Fibroblast of skin of right quadriceps (primary cell): ENCODE data around the gene TRPM5.

Experiments
- DNase-seq: peaks from one replicate; pipeline ENCODE4 v3.0.0-alpha.2; 2013

The TRPM5 gene

DNA sequence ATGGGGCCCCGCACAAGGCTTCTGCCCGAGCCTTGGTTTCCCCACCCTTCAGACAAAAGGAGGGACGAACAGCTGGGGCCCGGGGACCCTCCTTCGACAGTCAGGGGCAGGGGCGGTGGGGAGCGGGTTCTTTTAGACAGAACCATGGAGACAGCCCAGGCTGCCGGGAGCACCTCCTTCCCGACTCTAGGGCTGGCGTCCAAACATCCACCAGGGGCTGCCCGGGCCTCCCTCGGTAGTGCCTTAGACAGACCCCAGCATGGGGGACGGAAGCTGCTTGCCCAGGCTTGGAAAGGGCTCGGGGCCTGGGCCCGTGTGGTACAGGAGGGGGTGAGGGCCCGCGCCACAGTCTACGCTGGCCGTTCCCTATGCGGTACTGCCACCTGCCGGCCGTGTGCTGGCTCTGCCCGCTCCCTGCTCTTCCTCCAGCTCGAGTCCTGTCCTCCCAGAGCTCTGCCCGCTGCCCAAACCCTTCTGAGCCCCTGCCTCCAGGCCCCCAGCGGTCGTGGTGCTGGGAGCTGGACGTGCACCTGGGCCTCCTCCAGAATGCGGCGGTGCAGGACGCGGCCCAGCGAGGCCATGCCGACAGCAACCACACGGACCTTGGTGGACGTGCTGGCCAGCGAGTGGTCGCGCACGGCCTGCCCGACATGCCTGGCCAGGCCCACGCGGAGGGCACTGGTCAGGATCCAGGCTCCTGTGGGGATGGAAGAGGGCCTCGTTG is 23.6 kb downstream of the TRPM5 start:
- peak; percentile 57 for DNase-seq

DNA sequence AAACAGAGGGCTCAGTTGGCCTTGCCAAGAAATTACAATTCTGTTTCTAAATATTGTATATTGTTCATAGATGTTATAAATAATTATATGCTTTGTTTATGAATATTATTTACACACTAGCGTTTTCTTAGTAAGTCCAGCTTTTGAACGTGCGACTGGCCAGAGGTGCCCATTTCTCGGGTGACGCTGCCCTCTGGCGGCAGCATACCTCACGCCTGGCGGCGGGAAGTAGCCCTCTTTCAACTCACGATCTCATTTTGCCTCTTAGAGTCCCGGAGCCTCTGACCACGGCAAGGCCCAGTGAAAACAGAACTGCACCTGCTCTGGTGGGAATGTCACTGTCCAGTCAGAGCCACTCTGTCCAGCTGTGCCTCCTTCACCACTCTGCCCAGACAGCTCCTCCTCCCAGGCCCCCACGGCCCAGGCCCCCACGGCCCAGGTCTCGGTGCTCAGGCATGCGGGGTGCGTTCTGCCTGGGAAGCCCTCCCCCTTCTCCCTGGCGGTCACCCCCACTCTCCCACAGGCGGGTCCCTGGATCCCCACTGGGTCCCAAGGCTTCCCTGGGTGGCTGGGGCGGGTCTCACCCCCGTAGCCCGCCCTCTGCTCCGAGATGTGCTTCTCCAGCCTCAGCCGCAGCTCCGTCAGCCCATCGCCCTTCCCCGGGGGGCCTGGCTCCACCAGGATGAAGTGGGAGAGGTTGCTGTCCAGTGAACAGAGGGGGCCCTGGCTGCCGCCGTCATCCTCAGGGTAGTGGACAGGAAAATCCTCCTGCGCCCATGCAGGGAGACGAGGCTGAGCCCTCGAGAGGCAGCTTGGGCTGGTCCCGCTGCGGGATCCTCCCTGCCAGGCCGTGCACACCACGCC is 24.4 kb downstream of the TRPM5 start:
- DNase-seq, result peak; percentile 57

DNA sequence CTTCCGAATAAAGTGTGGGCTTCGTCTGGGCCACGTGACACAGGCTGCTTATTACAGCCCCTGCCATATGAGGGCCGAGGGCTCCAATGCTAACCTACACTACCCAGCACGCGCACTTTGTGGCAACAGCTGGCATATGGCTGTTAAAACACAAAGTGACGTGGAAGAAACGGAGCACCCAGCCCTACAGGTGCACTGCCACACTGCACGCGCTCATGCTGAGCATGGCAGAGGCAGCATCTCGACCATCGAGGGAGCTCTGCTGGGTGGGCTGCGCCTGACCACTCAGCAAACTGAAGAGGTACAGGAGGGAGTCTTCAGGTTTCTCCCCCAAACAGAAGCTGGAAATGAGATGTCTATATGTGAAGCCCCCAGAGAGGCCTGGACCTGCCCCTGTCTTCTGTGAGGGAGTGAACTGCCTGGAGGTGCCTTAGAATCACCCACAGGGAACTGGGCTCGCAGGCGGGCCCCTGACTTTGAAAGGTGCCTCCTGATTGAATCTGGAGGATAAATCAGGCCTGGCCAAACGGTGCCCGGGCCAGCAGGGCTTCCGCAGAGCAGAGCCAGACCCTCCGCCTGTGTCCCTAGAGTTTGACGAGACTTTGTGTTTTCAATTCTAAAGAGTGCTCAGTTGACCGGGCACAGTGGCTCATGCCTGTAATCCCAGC is 25.5 kb downstream of the TRPM5 start:
- no peak for DNase-seq

DNA sequence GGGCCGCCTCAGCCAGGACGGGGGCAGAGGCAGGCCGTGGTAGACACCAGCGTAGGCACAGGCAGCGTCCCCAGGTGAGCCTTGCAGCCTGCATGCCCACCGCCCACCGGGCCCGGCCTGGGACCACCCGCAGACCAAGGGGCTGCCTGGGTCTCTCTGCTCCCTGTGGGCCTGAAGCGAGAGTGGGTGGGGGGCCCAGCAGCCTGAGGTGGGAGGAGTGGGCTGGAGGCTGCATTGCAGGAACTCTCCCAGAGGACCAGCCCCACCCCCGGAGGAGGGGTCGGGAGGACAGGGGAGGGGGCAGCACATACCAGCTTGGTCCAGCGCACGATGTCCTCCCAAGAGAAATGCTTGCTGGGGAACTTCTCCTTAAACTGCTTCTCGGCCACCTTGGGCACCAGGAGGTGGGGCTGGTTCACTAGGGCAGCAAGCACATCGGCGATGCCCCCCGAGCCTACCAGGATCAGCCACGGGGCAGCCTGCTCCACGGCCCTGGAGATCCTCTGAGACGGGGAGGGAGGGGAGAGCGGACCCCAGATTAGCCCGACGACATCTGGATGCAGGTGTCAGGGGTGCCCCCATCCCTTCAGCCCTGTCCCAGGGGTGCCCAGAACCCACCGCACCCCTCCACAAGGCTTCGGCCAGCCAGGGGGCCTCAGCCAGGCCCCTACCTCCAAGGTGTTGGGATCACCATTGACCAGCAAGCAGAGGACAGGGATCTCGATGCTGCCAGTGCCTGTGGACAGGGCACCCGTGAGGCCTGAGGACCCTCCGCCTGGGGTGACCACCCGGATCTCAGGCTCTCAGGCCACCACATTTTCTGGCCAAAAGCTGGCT is 26.2 kb downstream of the TRPM5 start:
- no peak for DNase-seq

DNA sequence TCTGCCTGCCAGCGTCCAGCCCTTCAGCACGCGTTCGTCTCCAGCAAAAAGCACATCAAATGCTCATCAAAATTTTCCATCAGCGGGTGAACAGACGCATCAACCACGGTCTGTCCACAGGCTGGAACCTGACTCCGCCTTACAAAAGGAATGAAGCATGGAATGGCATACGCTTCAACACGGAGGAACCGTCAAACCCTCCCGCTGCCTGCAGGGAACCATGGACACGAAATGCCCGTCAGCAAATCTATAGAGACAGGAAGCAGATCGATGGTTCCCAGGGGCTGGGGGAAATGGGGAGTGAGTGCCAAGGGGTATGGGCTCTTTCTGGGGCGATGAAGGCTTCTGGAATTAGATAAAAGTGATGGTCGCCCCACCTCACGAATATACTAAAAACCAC is 27.5 kb downstream of the TRPM5 start:
- no peak for DNase-seq

DNA sequence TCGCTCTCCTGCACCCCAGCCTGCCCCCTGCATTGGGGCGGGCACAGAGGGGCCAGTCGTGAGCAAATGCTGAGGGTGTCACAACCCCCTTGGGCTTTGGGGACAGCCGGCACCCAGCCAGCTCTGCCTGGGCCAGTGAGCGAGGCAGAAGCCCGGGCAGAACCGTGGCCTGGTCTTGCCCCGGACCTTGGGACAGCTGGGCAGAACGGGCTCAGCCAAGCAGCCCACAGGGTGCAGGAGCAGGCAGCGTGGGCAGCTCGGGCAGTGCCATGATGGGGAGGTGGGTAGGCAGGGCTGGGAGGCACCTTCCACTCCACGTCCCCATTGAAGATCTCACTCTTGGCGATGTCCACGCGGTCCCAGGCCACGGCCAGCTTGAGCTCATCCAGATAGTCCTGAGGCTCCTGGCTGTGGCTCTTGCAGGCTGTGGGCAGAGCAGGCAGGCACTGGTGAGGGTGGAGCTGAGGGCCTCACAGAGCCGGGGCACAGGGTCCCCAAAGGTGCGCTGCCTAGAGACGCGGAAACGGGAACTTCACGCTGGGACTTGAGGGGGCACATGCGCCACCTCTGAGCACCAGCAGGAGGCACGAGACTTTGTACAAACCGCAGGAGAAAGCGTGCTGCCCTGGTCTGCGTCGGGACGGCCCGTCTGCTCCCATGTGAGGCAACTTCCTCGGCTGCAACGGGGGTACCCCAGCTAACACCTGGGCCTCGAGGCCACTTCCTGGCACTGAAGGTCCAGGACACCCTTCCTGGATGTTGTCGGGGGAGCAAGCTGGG is 28.5 kb downstream of the TRPM5 start:
- DNase-seq, result no peak

DNA sequence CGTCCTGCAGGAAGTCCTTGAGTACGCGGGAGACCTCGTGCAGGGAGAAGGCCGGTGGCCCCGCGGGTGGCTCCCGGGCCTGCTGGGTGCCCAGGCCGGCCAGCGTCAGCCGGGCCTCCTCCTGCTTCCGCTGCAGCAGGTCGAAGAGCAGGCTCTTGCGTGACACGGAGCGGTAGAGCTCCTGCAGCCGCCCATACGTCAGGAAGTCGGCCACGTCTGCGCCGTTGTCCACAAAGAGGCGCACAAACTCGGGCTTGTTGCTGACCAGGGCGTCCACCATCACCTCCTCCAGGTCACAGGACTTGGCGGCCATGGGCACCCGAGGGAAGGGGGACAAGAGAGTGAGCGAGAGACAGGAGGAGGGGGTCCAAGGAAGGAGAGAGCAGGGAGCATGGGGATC is 29.1 kb downstream of the TRPM5 start:
- no peak for DNase-seq

DNA sequence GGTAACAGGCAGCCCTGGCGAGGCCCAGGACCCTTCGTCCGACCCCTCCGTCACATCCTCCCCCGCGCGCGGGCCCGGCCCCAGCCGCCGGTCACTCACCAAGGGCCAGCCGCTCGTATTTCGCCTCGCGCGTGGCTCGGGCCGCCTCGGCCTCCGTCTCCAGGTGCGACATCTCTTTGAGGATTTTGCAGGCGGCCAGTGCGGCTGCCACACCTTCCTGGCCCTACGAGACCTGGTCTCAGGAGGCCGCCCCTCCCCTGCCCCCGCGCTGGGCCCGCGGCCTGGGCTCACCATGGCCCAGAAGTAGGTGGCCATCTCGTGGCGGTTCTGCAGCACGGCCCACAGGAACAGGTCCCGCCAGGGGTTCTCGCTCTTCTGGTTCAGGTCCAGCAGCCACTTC is 29.7 kb downstream of the TRPM5 start:
- no peak for DNase-seq

DNA sequence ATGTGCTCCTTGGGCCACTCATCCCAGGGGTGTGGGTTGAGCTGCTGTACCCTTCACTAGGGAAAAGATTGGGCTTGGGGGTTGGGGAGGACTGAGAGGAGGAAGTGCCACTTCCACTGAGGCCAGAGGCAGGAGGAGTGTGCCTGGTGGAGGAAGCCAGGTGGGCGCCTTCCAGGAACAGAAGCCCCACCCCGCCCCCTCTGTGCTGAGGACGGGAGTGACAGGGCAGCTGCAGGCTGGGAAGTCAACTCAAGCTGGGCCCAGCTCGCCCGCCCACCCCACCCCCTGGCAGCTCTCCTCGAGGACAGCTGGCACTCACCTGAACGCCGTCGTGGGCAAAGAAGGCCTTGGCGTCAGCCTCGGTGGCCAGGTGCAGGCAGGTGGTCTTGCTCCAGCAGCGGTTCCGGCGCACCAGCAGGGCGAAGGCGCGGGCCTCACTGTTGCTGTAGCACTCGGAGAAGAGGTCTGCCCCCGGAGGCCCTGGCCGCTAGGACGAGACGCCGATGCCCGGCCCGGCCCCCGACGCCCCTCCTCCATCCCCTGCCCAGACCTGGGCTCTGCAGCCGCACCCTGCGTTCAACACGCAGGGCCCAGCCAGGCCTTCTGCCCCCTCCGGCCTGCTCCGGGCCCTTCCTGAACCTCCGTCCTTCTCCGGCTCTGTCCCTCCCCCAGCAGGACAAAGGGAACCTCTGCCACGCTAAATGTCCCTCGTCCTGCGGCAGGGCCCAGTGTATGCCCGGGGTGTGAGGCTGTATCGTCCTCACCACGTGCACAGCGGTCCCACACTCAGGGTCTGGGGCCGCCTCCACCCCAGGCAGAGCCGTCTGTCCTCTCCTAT is 30.4 kb downstream of the TRPM5 start:
- no peak for DNase-seq

DNA sequence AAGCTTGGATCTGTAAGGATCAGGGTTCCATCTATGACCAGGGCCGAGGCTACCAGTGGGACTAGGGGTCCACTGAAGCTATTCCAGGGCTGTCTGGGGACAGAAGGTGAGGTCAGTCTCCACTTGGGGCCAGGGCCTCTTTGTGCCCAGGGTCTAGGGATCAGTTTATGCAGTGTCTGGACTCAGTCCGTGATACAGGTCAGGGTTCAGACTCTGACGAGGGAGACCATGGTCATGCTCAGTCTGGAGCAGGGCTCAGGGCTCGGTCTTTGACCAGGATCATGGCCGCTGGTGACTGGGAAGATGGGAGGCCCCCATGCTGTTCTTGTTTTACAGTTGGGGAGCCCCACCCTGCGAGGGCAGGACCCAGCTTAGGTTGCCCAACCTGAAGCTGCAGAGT is 32.0 kb downstream of the TRPM5 start:
- no peak for DNase-seq

DNA sequence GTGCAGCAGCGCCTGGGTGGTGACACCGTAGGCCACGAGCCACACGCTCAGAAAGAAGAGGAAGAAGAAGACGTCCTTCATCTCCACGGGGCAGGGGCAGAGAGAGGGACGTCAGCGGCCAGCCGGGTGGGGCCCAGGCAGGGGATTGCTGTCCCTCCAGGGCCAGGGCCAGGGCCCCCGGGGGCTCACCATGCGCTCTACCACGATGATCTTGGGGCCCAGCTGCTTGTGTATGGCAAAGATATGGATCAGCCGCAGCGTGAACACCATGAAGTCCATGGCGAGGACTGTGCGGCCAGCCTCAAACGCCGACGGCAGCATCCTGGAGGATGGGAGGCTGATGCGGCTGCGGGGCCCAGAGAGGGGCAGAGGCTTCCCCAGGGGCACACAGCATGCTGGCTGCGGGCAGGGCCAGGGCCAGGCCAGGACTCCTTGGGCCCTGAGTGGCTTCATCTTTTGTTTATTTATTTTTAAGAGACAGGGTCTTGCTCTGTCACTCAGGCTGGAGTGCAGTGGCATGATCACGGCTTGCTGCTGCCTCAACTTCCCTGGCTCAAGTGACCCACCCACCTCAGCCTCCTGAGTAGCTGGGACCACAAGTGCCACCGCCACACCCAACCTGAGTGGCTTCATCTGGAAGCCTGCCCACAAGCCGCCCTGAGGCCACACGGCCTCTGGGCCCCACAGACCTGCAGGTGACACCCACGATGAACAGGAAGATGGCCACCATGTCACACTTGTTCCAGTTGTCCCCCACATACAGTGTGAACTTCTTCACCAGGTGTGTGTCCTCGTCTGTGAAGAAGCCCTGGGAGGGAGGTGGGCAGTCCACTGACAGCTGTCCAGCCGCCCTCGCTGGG is 32.6 kb downstream of the TRPM5 start:
- no peak for DNase-seq

DNA sequence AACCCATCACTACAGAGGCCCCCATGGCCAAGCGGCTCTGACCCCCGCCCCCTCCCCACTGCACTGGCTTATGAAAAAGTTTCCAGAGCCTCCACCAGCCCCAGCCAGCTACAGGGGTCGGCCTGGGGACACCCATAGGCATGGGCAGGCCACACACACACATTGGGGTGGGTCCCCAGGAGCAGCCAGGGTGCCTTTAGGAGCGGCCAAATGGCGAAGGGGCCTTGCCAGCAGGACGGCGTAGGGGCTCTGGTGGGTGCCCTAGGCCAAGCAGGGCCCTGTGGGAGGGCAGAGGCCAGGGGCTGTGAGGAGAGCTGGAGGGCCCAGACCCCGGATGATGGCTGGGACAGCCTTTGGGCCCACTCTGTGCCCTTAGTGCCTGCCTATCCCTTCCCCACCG is 33.7 kb downstream of the TRPM5 start:
- no peak for DNase-seq

DNA sequence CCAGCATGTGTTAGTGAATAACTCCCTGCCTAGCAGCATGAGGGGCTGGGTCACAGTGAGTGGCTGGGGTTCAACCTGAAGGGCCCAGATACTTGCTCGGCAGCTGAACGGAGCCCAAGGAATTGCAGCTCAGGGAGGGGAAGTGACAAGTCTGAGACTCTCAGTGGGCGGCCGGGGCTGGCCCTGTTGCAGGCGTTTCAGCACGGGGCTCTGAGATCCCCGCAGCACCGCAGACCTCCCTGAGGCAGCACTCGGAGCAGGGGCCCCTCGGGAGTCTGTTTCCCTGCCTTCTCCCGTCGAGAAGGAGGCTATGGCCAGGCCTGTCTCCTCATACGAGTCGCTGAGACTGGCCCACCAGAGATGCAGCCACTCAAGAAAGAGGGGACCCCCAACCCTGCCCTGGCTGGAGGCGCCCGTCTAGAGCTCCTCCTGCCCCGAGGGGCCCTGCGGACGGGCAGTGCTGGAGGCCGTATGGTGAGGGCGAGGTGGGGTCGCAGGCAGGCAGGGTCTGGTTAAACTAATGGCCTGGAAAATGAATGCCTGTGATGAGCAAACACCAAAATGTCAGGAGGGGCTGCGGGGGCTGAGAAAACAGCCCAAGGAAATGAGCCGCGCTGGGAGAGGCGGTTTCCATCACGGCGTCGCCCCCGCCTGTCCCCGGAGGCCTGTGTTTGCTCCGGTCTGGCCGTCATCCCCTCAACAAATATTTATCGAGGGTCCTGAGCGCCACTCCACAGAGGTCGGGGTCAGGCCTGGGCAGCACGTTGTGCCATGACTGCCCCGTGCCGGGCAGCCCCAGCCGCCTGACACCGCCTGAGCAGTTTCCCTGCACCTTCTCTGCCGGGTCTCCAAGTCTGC is 34.5 kb downstream of the TRPM5 start:
- no peak for DNase-seq

DNA sequence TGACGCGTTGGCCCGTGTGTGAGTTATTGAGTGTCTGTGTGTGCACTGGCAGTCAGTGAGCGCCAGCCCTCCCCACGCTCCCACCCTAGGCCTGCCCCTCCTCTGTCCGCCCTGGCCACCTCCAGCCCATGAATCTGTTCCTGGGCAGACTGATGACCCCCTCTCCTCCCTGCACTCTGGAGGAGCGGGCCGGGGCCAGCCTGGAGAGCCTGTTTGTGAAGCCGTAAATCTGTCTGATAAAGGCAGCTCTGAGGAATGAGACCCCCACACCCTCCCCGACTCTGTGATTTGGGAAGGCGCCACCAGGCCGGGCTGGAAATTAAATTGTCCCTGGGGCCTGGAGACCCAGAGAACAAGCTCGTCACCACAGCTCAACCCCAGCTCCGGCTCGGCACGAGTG is 35.2 kb downstream of the TRPM5 start:
- no peak for DNase-seq

DNA sequence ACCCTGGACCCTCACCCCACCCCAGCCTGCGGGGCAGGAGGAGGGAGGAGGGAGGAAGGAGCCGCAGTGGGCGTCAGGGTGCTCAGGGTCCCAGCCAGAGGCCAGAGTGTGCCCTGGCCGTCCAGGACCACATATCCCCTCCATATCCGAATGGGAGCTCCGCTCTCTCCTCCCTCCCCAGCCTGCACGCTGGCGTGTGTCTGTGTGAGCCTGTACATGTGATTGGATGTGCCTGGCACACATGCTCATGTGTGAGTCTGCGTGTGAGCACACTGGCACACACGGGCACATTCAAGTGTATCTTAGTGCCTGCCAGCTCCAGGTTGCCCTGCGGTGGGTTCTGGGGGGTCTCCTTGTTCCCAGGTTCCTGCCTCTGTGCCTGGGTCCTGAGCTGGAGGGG is 35.6 kb downstream of the TRPM5 start:
- no peak for DNase-seq

DNA sequence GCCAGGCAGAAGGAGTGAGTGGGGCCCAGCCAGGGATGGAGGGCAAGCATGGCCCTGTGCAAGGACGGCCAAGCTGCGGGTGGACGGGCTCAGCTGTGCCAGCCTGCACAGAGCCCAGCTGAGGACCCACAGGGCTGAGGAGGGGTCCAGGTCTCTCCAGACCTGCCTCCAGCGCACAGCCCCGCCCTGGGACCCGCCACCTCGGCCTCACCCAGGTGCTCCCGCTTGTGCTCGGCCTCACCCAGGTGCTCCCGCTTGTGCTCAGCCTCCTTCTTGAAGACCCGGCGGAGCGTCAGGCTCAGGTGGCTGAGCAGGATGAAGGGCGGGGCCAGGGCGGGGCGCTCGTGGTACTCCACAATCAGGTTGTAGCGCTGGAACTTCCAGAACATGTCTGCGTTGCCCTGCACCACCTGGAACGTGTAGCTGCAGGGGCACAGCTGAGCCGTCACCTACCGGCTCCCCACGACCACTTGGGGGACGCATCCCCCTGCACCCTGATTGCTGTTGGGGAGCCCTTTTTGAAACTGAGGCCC is 37.4 kb downstream of the TRPM5 start:
- no peak for DNase-seq

DNA sequence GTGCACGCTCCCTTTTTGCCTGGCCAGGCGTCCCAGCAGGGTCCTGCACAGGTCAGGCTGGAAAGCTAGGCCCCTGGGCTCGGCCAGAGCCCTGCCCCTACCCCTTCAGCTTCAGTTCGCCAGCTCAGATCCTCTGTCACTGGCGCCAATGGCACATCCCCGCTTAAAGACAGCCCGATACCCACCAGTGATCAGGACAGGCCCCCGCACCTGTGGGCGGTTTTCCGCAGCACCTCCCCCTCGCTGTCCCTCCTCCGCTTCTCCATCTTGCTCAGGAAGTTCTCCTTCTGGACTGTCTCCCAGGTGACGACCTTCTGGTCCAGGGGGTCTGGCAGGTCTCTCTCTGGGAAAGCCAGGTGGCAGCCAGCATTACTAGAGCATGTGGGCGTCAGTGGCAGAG is 37.9 kb downstream of the TRPM5 start:
- DNase-seq, result no peak

DNA sequence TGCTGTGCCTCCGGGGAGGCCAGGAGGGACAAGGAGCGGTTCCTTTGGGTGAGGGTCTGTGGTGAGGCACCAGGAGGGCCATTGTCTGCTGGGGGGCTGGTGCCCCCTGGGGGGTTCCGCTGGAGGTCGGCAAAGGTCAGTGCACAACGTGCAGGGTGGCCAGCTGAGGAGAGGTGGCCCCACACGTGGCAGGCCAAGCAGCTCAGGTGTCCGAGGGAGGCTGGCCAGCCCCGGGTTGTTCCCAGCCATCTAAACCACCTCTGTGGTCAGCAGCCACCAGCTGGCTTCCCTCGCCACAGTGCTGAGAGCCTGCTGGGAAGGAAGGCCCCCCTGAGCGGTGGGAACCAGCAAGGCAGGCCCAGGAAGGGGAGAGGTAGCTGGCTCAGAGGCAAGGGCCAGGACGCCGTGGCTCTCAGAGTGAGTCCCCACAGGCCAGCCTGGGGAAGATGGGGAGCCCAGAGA is 39.5 kb downstream of the TRPM5 start:
- no peak for DNase-seq
